ENCODE results near the gene POU2AF2. TPM values are rescaled to one million over a fixed set of nuclear protein-coding genes. Genes with fewer than 3 reads are reported as not detected.

The POU2AF2 gene
- polyA plus RNA-seq, 1 donor from 2014 or later = not detected

DNA sequence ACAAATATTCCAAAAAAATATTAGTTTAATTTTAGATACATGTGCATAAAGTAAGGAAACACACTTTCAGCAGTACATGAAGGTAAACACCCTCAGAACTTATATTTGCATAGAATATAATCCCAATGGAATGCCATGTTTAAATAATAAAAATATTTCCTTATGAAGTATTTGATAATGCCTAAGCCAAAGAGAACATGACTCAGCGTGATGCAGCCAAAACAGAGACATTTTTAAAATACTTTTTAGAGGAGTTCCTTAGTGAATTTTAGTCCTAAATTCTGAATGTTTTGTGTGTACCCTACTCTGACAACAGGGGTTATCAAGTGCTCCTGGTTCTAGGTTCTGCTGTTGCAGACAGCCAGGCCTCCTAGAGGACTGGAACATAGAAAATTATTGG, 39.1 kb upstream of the POU2AF2 start:
- H3K4me2 ChIP-seq (ENCODE audit: low read length) = no peak overlapping the region
- H3K9ac ChIP-seq (ENCODE audit: low read length) = no peak overlapping the region
- no peaks in the 10 kb centered on the region for H3K79me2 ChIP-seq (replicated peaks; ENCODE audit: insufficient read depth, low read length)
- H3K36me3 ChIP-seq (ENCODE audit: insufficient read depth, low read length) = no peaks in the 10 kb centered on the region
- TF ChIP-seq EZH2 (IDR thresholded peaks at IDR 0.05; ENCODE audit: borderline replicate concordance, insufficient read depth, low read length, poor library complexity, severe bottlenecking) (no peak), RAD21 (conservative IDR thresholded peaks at IDR 0.05) (no peak)
- H3F3A ChIP-seq (ENCODE audit: insufficient read depth, low read length, poor library complexity, severe bottlenecking) = no peaks in the 10 kb centered on the region
- no peak overlapping the region for H3K27ac ChIP-seq (ENCODE audit: low read length)
- H3K4me3 ChIP-seq (ENCODE audit: low read length) = no peak overlapping the region
- no peaks in the 10 kb centered on the region for H4K20me1 ChIP-seq (ENCODE audit: insufficient read depth)
- H3K27me3 ChIP-seq (ENCODE audit: insufficient read depth, low read depth, low read length) = no peaks in the 10 kb centered on the region
- no peaks in the 10 kb centered on the region for H3K9me2 ChIP-seq (ENCODE audit: insufficient read depth, low read length)
- no peak overlapping the region for H2AFZ ChIP-seq (ENCODE audit: low read depth, low read length)
- no peaks in the 10 kb centered on the region for H3K9me3 ChIP-seq (ENCODE audit: low read length)

DNA sequence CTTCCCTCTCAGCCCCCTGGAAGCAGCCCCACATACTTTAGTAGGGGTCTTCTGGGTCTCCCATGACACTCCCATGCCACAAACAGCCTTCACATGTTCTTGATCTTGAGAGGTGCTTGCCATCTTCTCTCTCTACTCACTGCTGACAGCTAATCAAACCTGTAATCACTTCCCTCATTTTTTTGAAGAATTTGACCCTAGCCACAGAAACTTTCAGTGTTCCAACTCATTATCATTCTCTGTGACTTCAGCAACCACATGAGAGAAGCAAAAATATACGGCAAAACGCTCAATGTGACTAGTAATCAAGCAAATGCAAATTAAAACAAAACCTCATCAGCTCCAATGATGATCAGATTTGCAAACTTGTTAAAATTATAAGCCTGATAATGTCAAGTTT, 38.3 kb upstream of the POU2AF2 start:
- no peak overlapping the region for H3K4me2 ChIP-seq (ENCODE audit: low read length)
- H3K79me2 ChIP-seq (replicated peaks; ENCODE audit: insufficient read depth, low read length) = no peaks in the 10 kb centered on the region
- TF ChIP-seq MXI1 (conservative IDR thresholded peaks at IDR 0.05; ENCODE audit: poor library complexity, severe bottlenecking) (no peak), EZH2 (IDR thresholded peaks at IDR 0.05; ENCODE audit: borderline replicate concordance, insufficient read depth, low read length, poor library complexity, severe bottlenecking) (no peak), RAD21 (conservative IDR thresholded peaks at IDR 0.05) (no peak), POLR2AphosphoS5 (IDR thresholded peaks at IDR 0.05) (no peak), SMC3 (conservative IDR thresholded peaks at IDR 0.05; ENCODE audit: poor library complexity) (no peak), EP300 (conservative IDR thresholded peaks at IDR 0.05; ENCODE audit: poor library complexity, severe bottlenecking) (no peak), REST (IDR thresholded peaks at IDR 0.05; ENCODE audit: borderline replicate concordance) (no peak), TAF1 (IDR thresholded peaks at IDR 0.05; ENCODE audit: low read depth) (no peak)
- TF ChIP-seq, protein P1, sequence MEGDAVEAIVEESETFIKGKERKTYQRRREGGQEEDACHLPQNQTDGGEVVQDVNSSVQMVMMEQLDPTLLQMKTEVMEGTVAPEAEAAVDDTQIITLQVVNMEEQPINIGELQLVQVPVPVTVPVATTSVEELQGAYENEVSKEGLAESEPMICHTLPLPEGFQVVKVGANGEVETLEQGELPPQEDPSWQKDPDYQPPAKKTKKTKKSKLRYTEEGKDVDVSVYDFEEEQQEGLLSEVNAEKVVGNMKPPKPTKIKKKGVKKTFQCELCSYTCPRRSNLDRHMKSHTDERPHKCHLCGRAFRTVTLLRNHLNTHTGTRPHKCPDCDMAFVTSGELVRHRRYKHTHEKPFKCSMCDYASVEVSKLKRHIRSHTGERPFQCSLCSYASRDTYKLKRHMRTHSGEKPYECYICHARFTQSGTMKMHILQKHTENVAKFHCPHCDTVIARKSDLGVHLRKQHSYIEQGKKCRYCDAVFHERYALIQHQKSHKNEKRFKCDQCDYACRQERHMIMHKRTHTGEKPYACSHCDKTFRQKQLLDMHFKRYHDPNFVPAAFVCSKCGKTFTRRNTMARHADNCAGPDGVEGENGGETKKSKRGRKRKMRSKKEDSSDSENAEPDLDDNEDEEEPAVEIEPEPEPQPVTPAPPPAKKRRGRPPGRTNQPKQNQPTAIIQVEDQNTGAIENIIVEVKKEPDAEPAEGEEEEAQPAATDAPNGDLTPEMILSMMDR (IDR thresholded peaks at IDR 0.05; ENCODE audit: poor library complexity, severe bottlenecking) = no peak
- no peaks in the 10 kb centered on the region for H3F3A ChIP-seq (ENCODE audit: insufficient read depth, low read length, poor library complexity, severe bottlenecking)
- no peaks in the 10 kb centered on the region for H3K36me3 ChIP-seq (ENCODE audit: insufficient read depth, low read length)
- H3K27ac ChIP-seq (ENCODE audit: low read length) = no peak overlapping the region
- H3K9ac ChIP-seq (ENCODE audit: low read length) = no peak overlapping the region
- no peaks in the 10 kb centered on the region for H3K27me3 ChIP-seq (ENCODE audit: insufficient read depth, low read depth, low read length)
- H3K9me3 ChIP-seq (ENCODE audit: low read length) = no peaks in the 10 kb centered on the region
- H3K4me3 ChIP-seq (ENCODE audit: low read length) = no peak overlapping the region
- no peaks in the 10 kb centered on the region for H3K9me2 ChIP-seq (ENCODE audit: insufficient read depth, low read length)
- no peaks in the 10 kb centered on the region for H4K20me1 ChIP-seq (ENCODE audit: insufficient read depth)
- H2AFZ ChIP-seq (ENCODE audit: low read depth, low read length) = no peak overlapping the region
